A204.1 (cell line): ENCODE measurements around the gene AK5.
"Not testable (repeated sequence)": the region's sequence is repeated elsewhere in the genome, so short reads cannot be mapped to it uniquely, and the experiment has no call there.

Experiments
- FAIRE-seq: peaks from 2 replicates; lab custom pipeline; 2012; peaks lifted over from hg19 to GRCh38; lab: Jason Lieb, UNC

Gene AK5

DNA sequence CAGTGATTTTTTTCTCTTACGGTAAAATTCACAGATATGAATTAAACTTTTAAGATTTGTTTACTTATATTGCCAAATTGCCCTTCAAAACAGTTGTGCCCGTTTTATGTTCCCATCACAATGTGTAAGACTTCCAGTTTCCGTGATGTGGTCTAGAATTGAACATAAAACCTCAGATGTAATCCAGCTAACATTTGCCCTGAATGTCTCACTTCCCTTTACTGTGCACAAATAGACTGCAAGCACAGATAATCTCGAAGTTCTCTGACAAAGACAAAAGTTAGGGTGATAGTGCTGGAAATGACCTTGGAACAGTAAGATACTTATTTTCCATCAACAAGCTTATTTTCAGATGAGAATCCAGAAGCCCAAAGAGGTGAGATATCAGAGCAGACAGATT is 223.2 kb downstream of the AK5 start:
- FAIRE-seq: no peak

DNA sequence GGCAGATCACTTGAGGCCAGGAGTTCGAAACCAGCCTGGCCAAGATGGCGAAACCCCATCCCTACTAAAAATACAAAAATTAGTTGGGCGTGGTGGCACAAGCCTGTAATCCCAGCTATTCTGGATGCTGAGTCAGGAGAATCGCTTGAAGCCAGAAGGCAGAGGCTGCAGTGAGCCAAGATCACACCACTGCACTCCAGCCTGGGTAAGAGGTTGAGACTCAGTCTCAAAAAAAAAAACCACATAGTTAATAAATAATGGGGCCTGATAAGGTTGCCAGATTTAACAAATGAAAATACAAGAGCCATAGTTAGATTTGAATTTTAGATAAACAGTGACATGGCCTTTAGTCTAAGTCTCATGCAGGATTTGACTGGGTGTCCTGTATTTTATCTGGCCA is 225.0 kb downstream of the AK5 start:
- no peak for FAIRE-seq

DNA sequence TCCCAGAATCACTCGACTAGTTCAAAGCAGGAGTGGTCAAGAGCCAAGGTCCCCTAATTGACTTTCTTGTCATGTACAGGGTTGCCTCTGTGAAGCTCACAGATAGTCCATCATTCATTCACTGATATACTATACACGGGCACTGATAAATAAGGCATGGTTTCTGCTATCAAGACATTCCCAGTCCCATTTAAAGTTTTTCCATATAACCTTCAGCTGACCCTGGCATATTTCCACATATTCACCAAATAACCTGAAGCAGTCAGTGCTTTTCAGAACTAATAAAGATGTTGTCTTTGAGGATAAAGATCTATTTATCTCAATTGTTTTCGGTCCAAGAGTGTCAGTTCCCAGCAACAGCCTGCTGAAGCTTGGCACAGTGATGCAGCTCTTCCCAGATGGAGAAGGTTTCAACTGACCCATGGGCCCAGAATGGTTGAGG is 227.3 kb downstream of the AK5 start:
- FAIRE-seq: no peak

DNA sequence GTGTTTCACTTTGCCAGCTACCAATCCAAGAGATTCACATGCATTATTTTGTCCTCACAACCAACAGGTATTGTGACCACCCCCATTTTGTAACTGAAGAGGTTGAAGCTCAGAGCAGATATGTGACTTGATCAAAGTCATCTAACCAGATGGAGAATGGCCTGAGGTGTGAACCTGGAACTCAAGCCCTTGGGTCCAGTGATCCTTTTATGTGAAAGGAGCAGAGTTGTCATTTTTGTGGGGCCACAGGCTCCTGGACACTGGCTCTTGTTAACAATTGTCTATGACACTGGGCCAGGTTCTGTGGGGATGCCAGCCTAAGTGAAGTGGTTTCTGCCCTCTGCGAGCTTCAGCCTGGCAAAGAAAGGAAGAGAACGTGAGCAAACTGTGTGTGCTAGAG is 228.1 kb downstream of the AK5 start:
- no peak for FAIRE-seq

DNA sequence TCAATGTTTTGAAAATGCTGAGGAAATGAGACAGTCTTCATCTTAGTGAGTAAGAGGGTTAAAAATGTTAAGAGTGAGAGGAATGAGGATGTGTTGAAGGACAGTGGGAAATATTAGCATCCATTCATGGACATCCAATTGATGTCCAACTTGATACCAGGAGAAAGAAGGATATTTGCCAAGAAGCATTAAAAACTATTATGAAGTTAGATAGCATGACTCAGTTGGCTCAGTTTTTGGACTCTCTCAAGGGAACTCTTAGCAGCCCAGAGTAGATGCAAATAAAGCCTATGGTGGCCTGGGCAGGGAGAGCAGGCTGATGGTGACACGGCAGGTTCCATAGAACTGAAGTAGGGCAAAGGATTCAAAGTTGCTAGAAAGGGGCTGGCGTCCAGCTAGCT is 229.6 kb downstream of the AK5 start:
- FAIRE-seq: no peak

DNA sequence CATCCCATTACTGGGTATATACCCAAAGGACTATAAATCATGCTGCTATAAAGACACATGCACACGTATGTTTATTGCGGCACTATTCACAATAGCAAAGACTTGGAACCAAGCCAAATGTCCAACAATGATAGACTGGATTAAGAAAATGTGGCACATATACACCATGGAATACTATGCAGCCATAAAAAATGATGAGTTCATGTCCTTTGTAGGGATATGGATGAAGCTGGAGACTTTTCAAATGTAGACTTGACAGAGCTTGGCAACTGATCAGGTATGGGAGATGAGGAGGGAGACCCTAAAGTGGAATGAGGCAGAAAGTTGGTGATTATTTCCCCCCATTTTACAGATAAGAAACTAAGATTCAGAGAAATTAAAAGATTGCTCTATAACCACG is 230.8 kb downstream of the AK5 start:
- not testable (repeated sequence) for FAIRE-seq

DNA sequence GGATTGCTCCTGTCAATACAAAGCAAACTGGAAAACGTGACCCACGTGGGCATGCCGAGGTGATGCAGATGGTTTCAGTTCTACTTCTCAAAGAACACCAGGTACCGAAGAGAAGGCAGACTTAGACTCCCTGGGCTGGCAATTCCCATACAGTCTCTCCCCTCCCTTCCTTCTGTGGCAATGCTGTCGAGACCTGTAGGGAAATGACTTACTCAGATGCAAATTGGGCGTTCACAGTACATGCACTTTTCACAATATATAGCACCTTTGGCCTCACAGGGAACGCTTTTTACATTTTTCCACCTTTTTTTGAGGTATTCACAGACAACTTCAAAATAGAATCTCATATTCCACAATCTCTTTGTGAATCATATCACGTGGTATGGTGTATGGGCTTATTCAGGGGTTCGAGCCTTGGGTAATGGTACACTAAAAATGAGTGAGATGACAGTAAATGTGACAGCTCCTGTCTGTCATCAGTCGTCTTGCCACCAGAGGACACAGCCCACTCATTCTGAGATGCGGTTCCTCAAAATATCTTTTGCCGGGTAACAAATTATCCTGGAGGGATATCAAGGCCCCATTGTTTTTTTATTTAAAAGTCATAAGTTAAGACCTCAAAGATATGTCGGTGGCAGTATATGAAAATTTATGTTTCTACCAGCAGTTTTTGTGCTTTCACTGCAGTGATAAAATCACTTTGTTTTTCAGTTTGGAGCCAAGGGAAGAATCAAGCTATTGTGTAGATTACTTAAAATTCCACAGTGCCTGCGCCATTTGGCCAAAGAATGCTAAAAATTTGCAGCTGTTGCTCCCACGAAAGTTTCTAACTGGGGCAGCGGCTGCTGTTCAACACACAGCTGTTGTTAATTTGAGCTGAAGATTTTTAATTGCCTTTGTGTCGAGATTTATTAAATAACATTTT is 232.3 kb downstream of the AK5 start:
- no peak for FAIRE-seq

DNA sequence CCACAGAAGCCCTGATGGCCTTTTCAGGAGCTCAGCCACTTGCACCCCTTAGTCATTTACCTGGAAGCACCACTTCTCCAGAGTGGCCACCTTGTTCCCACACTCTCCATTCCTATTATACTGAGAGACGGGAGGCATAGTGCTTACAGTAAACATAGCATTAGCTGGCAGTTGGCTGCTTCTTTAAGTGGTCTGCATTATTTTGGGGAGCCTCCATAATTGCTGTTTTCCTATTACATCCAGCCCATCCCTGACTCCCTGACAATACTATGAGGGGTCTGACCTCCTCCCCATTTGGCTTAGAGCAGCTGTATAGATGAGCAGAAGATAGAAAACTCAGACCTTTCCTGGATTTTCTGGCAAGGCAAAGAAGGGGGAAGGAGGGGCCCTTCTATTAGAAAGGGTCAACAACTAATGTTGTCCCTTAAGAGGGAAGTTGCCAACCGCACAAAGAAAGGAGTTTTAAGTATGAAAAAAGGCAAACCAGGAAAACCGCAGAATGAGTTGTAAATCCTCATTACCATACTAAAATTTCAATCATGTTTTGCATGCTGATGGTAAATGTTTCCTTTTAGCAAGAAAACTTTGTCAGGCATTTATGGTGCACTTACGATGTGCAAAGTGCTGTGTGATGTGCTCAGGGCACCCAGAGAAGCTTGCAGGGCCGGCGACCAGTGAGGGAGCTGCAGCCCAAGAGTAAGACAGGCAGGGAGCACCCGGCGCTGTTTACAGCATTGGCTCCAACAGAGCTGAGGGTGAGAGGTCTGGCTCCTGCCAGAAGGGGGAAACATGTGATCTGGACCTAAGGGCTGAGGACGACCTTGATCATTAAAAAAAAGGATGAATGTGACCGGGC is 233.3 kb downstream of the AK5 start:
- no peak for FAIRE-seq

DNA sequence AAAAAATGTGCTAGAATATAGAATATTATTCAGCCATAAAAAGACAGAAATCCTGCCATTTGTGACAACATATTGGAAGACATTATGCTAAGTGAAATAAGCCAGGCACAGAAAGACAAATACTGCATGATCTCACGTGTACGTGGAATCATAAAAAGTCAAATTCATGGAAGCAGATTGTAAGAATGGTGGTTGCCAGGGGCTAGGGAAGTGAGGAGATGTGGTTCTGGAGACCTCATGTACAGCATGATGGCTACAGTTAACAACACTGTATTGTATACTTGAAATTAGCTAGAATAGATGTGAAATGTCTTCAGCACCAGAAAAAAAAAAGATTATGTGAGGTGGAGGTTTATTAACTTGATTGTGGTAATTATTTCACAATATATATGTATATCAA is 234.3 kb downstream of the AK5 start:
- no peak for FAIRE-seq

DNA sequence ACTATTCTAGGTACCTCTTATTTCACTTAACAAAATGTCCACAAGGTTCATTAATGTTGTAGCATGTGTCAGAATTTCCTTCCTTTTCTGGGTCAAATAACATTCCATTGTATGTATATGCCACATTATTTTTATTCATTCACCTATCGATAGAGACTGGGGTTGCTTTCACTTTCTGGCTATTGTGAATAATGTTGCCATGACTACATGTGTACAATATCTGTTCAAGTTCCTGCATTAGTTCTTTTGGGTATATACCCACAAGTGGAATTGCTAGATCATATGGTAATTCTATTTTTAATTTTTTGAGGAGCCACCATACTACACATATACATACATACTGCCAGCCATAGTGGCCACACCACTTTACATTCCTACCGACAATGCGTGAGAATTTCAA is 242.2 kb downstream of the AK5 start:
- FAIRE-seq: no peak

DNA sequence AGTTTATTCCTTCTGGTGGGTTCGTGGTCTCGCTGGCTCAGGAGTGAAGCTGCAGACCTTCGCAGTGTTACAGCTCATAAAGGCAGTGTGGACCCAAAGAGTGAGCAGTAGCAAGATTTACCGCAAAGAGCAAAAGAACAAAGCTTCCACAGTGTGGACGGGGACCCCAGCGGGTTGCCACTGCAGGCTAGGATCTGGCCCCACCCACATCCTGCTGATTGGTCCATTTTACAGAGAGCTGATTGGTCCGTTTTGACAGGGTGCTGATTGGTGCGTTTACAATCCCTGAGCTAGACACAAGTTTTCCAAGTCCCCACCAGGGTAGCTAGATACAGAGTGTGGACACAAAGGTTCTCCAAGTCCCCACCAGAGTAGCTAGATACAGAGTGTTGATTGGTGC is 249.3 kb downstream of the AK5 start:
- FAIRE-seq: not testable (repeated sequence)

DNA sequence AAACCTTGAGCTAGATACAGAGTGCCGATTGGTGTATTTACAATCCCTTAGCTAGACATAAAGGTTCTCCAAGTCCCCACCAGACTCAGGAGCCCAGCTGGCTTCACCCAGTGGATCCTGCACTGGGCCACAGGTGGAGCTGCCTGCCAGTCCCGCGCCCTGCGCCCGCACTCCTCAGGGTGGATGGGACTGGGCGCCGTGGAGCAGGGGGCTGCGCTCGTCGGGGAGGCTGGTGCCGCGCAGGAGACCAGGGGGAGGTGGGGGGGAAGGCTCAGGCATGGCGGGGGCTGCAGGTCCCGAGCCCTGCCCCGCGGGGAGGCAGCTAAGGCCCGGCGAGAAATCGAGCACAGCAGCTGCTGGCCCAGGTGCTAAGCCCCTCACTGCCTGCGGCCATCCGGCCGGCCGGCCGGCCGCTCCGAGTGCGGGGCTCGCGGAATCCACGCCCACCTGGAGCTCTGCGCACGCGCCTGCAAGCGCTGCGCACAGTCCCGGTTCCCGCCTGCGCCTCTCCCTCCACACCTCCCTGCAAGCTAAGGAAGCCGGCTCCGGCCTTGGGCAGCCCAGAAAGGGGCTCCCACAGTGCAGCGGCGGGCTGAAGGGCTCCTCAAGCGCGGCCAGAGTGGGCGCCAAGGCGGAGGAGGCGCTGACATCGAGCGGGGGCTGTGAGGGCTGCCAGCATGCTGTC is 249.9 kb downstream of the AK5 start:
- not testable (repeated sequence) for FAIRE-seq

DNA sequence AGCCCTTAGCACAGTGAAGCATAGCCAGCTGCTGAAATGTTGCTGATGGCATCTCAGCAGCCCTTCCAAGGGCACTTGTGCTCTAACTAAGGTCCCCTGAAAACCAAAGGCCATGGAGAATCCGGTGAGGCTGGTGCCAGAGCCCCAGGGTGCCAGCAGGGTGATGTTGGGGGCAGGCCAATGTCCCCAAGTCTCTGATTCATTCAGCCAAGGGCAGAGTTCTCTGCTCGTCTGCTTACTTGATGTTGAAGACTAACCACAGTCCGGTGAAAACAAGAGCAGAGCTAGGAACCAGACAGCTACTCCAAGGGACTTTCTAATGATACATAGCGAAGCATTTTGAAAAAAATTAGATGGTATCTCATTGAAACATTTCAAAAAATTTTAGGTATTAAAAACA is 250.8 kb downstream of the AK5 start:
- FAIRE-seq: no peak

DNA sequence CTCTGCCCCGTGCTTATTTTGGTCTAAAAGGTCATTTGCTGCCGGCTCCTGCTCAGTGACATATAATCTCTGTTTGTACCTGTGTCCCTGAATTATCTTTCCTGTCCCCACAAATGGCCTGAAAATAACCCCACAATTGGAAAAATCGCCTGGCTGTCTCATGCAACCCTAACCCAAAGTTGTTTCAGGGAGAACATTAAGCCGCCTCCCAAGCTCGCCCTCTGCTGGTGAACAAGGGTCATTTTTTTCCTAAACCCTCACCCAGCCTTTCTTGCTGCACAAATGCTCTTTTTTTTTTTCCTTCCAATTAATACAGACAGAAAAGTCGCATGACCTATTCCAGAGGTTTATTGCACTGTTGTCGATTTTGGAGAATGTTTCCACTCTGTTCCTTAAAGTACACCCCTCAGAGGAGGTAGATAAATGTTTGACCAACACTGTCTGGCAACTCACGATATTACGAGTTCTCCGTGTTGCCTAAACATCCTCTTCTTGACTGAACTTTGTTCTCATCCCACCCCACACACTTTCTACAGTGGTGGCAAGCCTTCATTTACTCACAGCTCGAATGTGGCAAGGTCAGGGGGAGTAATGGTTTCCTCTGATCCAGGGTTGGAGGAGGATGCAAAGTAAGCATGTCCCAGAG is 252.0 kb downstream of the AK5 start:
- FAIRE-seq: peak; percentile 44

DNA sequence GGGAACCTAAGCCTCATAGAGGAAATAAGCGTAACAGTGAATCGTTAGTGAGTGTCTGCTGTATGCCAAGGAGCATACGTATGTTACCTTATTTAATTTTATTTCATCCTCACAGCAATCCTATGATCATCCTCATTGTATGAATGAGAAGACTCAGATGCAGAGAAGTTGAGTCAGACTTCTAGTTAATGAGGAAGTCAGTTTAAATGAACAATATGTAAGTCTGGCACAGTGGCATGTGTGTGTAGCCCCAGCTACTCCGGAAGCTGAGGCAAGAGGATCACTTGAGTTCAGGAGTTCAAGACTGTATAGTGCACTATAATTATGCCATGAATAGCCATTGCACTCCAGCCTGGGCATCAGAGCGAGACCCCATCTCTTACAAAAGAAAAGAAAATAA is 252.6 kb downstream of the AK5 start:
- FAIRE-seq: no peak

DNA sequence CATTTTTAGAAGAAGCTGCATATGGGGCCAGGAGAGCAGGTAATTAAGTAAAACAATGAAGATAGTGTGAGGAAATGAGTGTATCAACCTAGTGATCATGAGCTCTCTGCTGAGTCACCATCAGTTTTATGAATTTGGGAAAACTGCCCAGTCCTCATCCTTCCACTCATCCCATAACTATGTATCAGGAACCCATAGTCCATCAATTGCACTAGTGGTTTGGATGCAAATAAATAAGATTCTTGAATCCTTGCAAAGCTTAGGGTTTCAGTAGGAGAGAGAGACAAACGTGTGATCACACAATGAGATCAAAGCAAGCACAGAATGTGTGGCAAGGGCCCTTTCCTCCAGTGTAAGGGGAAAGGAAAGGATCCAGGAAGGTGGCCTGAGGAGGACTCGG is 255.0 kb downstream of the AK5 start:
- no peak for FAIRE-seq

DNA sequence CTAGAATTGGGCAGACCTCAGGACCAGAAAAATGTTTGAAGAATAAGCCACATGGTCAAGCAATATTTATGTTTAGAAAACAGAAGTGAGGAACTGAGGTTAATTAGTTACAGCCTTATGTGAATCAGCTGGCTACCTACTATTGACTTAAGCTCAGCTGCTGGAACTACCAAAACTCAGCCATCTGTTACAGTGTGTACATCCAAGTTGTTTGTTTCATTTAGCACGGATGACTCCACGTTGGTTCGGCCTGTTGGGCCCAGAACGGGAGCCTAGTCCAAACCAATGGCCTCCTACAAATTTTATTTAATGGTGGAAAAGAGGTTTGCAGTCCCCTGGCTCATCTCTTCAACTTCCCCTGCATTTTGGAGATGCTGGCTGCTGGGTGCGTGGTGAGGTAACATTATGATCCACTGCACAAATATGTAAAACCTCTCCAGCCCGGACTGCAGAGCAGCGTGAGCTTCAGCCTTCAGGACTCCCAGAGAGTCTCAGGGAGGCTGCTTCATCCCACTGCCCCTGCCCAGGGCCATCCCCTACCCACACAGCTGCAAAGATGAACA is 257.2 kb downstream of the AK5 start:
- no peak for FAIRE-seq

DNA sequence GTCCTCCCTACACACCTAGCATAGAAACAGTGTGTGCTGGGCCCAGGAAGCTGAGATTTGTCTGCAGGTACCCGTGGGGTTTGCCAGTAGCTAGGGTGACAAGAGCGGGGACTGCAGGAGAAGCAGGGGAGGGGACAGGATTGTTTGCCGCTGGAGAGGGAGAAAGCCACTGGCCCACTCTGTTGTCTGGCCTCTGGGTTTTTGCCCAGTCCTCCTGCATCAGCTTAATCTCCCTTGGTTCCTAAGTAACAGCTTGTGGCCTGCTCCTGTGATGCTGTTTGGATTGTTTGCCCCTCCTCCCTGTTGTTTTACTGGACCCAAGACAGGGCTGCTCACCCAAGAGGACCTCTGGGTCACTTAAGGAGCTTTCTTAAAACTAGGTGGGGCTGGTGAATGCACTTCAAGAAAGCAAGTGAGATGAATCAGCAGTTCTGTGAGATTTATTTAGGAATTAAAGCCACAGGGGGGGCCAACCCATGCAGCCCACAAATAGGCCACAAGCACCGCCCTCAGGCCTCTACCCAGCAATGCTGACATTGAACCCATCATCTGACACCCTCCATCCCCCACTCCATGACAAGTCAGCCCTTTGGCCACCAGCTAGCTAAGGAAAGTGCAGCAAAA is 257.8 kb downstream of the AK5 start:
- FAIRE-seq: no peak

DNA sequence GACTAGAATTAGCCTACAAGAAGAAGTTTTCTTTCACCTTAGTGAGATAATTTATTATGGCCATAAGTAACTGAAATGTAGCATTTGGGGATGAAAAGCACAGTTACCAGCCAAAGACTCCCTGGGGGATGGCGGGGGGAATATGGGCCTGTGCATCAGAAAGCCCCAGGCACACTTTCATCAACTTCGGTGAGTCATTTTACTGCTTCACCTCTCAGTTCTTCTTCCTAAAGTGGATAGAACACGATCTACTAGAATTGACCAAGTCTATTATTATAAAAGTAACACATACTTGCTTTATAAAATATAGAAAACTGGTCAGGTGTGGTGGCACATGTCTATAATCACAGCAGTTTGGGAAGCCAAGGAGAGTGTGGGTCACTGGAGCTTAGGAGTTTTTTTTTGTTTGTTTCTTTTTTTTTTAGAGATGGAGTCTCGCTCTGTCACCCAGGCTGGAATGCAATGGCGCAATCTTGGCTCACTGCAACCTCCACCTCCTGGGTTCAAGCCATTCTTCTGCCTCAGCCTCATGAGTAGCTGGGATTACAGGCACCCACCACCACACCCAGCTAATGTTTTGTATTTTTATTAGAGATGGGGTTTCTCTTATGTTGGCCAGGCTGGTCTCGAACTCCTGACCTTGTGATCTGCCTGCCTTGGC is 258.8 kb downstream of the AK5 start:
- no peak for FAIRE-seq

DNA sequence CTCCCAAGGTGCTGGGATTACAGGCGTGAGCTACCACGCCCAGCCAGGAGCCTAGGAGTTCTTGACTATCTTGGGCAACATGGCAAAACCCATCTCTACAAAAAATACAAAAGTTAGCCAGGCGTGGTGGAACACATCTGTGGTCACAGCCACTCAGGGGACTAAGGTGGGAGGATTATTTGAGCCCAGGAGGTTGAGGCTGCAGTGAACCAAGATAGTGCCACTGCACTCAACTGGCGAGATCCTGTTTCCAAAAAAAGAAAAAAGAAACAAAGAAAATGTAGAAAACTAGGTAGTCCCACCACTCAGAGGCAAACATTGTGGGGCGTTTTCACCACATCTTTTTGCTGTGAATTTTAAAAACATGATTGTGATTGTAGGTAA is 259.3 kb downstream of the AK5 start:
- no peak for FAIRE-seq
